GM18951 (cell line): ENCODE results near the gene MLKL.

Source experiments
- POLR2A ChIP-seq: IDR thresholded peaks from 4 replicates; pipeline ENCODE4 v1.6.1; 2011; ENCODE audit warnings: mild to moderate bottlenecking; ENCODE audit not compliant: insufficient read length, insufficient read depth; ENCODE audit errors: extremely low read depth
- in situ Hi-C: fragments of 300-500 bp; cut with MboI; formaldehyde crosslinking; loops from one replicate; pipeline ENCODE4 v1.12.0; 2022; ENCODE audit warnings: low sequenced_read_pairs, mixed read lengths, inconsistent platforms; ENCODE audit not compliant: unreplicated experiment

The MLKL gene

DNA sequence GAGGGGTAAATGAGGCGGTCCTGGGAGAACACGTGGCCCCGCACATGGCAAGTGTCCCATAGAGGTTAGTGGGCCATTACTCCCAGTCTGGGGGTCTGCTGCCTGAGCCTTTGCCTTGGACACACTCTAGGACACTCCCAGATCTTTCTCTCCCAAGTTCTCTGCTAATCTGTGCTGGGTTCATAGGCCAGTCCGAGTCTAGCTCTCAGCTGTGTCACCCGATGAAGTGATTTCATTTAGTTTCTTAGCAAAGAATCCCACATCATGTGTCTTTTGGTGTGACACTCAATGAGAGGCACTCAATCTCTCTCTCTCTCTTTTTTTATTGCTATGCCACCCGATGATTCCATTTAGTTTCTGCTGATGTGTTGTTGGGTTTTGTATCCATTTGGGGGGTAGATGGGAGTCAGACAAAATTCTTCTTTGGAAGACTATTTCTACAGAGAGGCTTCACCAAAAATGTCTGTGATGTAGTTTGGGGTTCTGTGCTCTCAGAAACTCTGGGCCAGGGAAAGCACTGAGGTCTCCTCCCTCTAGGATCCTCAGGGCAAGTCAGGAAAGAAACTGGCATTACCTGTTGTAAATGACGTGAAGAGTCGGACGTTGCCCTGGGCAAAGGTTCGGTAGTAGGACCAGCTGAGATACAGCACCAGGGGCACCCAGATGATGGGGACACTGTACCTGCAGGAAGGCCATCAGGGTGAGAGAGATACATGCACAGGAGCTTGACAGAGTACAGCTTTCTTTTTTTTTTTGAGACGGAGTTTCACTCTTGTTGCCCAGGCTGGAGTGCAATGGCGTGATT lies 25.2 kb upstream of the MLKL start:
- in situ Hi-C loops: no loop called here

DNA sequence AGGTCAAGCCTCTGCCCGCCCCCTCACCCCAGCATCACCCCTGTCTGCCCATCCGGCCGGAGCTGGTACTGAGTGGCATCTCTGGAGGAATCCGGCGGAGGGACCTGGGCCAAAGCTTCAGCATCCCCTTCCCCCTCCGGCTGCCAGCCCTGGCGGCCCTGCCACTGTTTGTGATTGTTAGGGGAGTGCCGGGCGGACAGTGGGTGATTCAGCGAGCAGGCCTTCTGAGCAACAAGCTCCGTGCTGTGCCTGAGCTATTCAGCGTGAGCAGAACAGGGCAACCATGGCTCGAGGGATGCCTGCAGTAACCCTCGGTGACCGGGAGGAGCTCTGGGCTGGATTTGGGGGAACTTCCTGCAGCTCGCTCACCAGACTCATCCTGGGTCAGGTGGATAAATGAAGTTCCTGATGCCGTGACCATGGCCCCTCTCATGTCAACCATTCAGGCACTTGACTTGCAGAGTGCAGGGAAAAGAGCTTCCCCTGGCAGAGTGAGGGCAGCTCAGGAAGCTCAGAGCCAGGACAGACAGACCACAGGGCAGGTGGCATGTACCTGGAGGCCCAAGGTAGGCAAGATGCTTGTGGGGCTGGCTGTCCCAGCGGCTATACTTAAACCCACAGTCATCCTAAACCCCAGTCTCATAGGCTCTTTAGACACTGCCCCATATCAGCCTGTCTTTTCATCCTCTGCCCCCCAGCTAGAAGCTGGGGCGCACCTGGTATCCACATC lies 24.3 kb upstream of the MLKL start:
- in situ Hi-C loops: loop anchor here (25.0 kb wide), 1 partner anchor 387 kb away; the partner anchor contains the start of gene LDHD
- TF ChIP-seq POLR2A: no peak

More for the DNA sequence above, 25.2 kb upstream of the MLKL start:
- no peak for TF ChIP-seq POLR2A

DNA sequence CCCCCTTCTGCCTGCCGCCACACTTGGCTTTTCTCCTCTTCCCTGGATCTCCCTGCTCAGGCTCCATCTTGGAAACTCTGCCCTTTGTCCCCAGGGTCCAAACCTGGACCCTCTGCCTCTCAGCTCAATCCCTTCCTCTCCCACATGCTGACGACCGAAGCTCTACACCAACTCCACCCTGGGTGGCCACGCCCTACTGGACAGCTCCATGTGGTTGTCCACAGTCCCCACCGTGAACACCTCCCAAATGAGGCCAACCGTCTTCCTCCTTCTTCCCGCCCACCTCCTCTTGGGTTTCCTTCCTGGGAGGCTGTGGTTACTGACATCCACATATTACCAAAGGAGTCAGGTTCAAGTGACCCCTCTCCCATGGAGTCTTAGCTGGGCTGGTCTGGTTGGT lies 22.6 kb upstream of the MLKL start:
- TF ChIP-seq POLR2A: no peak
- in situ Hi-C loops: loop anchor here (25.0 kb wide), 1 partner anchor 389 kb away; the partner anchor contains the start of gene LDHD

DNA sequence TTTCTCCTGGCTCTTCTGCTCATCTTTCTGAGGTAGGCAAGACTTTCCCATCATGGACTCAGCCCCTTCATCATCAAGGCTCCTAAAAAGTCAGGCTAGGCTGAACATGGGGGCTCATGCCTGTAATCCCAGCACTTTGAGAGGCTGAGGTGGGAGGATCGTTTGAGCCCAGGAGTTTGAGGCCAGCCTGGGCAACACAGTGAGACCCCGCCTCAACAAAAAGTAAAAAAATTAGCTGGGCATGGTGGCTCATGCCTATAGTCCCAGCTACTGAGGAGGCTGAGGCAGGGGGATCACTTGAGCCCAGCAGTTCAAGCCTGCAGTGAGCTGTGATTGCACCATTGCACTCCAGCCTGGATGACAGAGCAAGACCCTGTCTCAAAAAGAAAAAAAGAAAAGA lies 21.5 kb upstream of the MLKL start:
- in situ Hi-C loops: loop anchor here (25.0 kb wide), 1 partner anchor 390 kb away; the partner anchor contains the start of gene LDHD

DNA sequence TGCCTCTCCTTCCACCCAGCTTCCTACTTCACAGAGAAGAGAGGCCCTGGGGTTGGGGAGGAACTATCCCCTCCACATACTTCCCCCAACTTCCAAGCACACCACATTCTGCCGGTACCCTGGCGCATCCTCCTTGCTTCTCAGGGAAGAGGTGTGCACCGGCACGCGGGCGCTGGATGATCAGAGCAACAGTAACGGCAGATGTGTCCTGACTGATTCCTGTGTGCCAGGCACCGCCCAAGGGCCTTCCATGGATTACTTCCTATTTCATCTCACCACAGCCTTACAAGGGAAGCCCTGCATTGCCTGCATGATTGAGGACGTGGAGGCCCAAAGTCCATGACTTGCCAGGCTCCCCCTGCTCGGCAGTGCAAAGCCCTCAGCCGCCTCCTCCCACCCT lies 21.1 kb upstream of the MLKL start:
- TF ChIP-seq POLR2A: no peak
- in situ Hi-C loops: loop anchor here (25.0 kb wide), 1 partner anchor 391 kb away; the partner anchor contains the start of gene LDHD

DNA sequence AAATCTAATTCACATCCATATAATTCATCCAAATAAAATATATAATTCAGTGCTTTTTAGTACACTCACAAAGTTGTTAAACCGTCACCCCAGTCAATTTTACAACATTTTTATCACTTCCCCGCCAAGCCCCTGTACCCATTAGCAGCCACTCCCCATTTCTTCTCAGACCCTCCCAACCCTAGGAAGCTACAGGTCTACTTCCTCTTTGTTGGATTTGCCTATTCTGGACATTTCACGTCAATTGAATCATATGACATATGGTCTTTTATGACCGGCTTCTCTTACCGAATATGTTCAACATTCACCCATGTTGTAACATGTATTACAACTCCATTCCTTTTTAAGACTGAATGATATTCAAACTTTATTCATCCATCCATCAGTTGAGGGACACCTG lies 19.9 kb upstream of the MLKL start:
- no peak for TF ChIP-seq POLR2A
- in situ Hi-C loops: loop anchor here (25.0 kb wide), 1 partner anchor 392 kb away; the partner anchor contains the start of gene LDHD

DNA sequence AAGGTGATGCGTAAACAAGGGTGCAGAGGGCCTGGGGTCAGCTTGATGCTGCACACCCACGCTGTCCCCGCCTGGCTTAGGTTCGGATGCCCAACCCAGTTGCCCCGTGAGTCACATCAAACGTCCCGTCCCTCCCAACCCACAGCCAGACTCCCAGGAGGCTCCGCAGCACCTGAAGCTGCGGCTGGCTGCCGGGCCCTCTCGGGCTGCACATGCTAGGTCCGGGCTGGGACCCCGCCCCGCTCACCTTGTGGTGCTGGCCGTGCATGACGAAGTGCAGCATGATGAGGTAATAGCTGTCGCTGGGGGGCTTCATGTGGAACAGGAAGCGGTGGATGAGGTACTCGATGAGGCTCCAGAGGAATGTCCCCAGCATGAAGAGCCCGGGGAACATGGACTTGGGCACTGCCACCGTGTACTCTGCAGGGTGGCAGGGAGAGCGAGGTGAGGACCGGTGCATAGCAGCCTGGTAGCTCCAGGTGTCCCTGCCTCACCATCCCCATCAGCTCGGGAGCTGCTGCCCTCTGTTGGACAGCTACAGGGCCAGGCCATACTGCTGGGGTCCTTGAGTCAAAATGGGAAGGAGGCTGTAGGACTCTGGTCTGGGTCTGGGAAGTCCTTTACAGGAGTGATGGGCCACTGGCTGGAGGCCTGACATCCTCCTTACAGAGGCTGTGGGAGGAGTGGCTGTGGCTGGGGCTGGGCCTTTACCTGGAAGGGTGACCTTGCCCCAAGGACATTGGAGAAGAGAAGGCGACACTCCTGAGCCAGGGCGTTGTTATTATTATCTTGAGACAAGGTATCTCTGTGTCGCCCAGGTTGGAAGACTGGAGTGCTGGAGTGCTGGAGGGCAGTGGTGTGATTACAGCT lies 18.3 kb upstream of the MLKL start:
- TF ChIP-seq POLR2A: no peak
- in situ Hi-C loops: loop anchor here (10.0 to 25.0 kb wide), 2 partner anchors 156 to 393 kb away; partner anchors contain the start of gene LDHD

DNA sequence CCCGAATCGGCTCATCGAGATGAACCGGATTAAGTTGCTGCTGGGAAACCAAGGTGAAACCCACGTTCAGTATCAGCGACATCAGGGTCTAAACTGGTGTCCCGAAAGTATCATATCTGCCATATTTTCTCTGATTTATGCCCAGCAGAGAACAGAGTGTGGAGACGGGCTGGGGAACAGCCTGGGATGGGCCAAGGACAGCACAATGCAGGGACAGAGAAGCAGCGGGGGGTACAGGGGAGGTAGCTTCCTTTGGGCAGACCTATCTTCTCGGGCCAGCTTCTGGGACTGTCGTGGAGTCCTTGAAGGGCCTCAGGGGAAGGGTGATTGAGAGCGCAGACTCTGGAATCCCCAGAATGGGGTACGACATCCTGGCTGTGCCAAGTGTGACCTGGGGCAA lies 17.5 kb upstream of the MLKL start:
- in situ Hi-C loops: loop anchor here (10.0 to 25.0 kb wide), 2 partner anchors 157 to 394 kb away; partner anchors contain the start of gene LDHD
- TF ChIP-seq POLR2A: no peak

DNA sequence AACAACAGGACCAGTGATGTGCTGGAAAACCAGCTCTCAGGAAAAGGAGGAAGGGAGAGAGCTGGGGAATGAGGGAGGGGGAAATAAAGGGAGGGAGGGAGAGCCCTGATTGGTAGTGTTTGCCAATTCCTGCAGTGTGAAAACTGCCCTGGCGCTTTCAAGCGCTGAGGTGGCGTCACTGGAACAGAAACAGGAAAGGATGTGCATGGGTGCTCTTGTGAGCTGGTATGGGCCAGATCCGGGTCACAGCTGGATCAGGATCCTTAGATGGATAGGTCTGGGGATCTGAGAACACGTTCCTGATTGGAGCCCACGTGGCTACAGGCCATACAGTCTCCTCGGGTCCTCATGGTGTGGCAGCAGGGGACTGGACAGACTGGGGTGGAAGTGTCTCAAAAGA lies 16.7 kb upstream of the MLKL start:
- in situ Hi-C loops: loop anchor here (10.0 to 25.0 kb wide), 2 partner anchors 157 to 395 kb away; partner anchors contain the start of gene LDHD
- no peak for TF ChIP-seq POLR2A

DNA sequence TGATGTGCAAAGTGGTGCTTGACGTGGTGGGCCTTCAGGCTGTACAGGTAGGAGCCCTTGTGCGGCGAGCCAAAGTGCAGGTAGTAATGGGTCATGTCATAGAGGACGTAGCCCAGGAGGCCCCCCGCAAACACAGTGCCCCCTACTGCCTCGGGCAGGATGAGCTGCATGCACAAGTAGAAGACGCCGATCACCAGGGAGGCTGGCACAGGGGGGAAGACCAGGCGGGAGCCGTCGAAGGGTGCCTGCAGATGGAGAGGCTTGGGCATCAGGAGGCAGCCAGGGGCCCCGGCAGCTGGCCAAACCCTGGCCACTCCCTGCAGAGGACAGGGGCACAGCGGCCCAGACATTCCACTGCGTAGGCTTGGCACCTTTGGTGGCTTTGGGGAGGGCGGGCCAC lies 15.7 kb upstream of the MLKL start:
- in situ Hi-C loops: loop anchor here (10.0 to 25.0 kb wide), 2 partner anchors 158 to 396 kb away; partner anchors contain the start of gene LDHD
- no peak for TF ChIP-seq POLR2A

DNA sequence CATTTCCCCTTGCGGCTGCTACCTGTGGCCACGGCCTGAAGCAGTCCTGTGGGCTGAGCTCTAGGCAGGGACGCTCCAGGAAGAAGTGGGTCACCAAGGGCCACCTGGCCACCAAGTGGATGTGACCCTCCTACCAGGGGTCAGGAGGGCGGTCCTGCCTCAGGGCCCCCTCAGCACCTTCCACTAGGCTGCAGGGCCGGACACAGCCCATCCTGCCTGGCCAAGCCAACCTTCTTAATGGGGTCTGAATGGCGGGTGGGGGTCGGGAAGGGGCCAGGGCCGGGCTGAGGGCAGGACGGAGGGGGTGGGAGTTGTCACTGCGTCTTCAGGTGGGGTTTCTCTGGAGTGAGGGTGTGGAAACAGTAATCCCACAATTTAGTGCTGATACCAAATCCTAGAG lies 13.2 kb upstream of the MLKL start:
- TF ChIP-seq POLR2A: no peak
- in situ Hi-C loops: loop anchor here (10.0 to 25.0 kb wide), 2 partner anchors 161 to 398 kb away; partner anchors contain the start of gene LDHD

DNA sequence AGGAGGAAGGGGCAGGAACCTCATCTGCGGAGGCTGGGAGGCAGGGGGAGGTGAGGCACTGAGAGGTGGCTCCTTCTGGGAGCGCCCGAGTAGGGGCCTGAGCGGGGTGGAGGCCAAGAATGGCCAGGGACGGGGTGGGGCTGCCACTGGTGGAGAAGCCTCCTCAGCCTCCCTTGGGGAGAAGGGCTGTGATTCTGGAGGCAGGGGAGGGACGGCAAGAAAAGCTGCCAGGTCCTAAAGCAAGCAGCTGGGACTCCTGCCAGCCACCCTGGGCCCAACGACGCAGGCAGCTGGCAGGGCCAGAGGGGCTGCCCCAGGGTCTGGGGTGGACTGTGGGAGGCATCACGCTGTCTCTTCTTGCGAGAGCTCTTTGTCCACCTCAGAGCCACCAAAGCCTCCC lies 12.7 kb upstream of the MLKL start:
- in situ Hi-C loops: loop anchor here (10.0 to 25.0 kb wide), 2 partner anchors 161 to 399 kb away; partner anchors contain the start of gene LDHD
- no peak for TF ChIP-seq POLR2A
